GM12873 (cell line): ENCODE measurements around the gene PRKAR1A.

Experiments
- TF ChIP-seq, protein P1 (sequence below): IDR thresholded peaks from 2 replicates; pipeline ENCODE4 v1.5.1; 2012; ENCODE audit warnings: low read depth, mild to moderate bottlenecking, moderate library complexity, low read length, control low read depth; ENCODE audit not compliant: insufficient read depth; ENCODE audit errors: missing control alignments

Gene PRKAR1A

DNA sequence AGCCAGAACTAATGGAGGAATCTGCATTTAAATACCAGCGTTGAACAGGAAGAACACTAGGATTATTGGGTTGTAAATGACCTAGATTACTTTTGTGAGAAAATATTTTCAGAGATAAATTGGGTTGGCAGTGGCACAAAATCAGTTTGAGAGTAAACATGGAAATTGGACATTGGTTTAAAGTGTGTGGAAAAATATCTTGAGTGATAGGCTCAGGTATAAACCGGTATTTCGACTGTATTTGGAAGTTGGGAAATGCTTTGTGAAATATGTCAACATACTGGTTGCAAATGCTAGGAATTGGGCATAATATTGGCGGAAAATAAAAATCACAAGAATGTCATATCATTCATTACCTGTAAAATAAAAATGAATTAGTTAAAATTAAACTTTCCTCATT is 15.1 kb downstream of the PRKAR1A start:
- TF ChIP-seq, protein P1, sequence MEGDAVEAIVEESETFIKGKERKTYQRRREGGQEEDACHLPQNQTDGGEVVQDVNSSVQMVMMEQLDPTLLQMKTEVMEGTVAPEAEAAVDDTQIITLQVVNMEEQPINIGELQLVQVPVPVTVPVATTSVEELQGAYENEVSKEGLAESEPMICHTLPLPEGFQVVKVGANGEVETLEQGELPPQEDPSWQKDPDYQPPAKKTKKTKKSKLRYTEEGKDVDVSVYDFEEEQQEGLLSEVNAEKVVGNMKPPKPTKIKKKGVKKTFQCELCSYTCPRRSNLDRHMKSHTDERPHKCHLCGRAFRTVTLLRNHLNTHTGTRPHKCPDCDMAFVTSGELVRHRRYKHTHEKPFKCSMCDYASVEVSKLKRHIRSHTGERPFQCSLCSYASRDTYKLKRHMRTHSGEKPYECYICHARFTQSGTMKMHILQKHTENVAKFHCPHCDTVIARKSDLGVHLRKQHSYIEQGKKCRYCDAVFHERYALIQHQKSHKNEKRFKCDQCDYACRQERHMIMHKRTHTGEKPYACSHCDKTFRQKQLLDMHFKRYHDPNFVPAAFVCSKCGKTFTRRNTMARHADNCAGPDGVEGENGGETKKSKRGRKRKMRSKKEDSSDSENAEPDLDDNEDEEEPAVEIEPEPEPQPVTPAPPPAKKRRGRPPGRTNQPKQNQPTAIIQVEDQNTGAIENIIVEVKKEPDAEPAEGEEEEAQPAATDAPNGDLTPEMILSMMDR = no peak

DNA sequence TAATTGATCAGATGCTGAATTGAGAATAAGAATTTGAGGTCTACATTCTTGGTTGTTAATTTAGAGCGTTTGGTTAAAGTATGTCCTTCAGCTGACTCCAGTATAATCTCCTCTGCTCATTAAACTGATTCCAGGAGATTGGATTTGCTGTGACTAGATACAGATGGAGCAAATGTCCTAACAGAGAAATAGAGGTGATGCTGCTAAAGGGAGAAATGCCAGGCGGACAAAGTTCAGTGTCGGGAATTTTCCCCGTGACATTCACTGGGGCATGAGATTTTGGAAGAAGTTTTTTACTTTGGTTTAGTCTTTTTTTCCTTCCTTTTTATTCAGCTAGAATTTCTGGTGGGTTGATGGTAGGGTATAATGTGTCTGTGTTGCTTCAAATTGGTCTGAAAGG is 19.0 kb downstream of the PRKAR1A start:
- TF ChIP-seq, protein P1 = no peak

DNA sequence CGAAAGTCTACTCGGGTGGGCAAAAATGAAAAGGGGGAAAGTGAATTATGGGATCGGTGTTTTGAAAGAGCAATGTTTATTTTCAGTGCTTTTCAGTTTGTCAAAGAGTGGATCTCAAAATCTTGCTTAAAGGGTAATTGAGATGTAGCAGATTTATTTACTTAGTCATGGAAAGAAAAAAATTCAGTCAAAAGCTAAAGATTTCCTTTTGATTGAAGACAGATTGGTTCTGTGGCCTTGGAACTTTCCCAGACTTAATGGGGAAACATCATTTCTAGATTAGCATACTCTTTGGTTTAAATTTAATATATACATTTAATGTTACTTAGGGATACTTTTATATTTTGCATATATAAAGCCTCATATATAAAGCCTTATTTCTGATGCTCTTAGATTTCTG is 20.6 kb downstream of the PRKAR1A start:
- TF ChIP-seq, protein P1 = no peak

DNA sequence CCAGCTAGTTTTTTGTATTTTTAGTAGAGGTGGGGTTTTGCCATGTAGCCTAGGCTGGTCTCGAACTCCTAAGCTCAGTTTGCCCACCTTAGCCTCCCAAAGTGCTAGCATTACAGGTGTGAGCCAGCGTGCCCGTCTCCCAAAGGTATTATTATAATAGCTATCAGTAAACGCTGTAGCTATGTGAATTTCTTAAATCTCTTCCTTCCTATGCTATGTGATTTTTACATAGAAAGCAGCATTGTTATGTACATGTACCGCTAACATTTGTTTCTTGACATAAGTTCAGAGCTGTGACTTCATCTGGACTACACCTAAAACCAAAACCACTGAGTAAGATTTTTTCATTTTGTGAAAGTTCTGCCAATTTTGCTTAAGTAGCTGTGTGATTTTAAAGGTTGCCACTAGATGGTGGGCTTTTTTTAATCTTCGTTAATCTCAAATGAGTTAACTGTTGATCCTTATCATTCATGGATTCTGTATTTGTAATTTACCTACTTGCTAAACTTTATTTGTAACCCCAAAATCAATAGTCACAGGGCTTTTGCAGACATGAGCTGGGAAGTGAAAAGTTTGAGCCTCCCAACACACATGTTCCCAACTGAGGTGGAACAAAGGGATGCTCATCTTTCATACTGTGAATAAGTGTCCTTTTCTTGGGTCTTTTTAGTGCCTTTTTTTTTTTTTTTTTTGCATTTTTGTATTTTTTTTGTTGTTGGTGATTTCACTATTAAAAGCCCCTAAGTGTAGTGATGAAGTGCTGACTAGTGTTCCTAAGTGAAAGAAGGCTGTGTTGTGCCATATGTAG is 21.9 kb downstream of the PRKAR1A start:
- TF ChIP-seq, protein P1 = peak; percentile 23

DNA sequence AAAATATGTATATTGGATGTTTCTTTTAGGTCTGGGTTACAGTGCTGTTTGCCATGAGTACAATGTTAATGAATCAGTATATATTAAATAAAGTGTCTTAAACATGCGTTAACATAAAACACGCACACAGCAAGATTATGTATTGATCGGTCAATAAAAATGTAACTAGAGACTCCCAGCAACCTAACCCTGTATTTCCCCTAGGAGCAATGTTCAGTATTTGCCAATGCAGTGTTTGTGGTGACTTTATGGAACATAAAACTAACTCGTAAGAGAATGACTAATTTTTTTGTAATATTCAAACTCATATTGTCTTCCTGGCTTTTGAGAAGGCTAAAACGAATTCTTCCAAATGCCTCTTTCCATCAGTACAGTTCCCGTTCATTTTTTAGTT is 22.5 kb downstream of the PRKAR1A start:
- TF ChIP-seq, protein P1 = no peak

DNA sequence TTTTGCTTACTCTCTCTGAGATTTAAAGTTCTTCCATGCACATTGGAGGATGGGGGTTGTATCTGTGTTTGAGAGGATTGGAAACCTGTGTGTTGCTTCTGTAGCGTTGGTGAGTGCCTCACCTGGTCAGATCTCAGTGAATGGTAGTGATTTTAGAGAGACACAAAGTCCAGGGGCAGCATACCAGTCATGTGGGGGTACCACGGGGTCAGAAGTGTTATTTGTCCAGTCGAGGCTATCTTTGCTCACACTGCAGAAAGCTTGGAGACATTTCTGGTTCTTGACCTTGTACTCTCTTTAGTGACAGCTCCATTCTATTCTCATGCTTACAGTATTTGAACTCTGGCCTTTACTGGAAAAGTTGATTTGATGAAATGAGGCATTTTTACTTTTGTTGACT is 23.7 kb downstream of the PRKAR1A start:
- TF ChIP-seq, protein P1 = no peak

DNA sequence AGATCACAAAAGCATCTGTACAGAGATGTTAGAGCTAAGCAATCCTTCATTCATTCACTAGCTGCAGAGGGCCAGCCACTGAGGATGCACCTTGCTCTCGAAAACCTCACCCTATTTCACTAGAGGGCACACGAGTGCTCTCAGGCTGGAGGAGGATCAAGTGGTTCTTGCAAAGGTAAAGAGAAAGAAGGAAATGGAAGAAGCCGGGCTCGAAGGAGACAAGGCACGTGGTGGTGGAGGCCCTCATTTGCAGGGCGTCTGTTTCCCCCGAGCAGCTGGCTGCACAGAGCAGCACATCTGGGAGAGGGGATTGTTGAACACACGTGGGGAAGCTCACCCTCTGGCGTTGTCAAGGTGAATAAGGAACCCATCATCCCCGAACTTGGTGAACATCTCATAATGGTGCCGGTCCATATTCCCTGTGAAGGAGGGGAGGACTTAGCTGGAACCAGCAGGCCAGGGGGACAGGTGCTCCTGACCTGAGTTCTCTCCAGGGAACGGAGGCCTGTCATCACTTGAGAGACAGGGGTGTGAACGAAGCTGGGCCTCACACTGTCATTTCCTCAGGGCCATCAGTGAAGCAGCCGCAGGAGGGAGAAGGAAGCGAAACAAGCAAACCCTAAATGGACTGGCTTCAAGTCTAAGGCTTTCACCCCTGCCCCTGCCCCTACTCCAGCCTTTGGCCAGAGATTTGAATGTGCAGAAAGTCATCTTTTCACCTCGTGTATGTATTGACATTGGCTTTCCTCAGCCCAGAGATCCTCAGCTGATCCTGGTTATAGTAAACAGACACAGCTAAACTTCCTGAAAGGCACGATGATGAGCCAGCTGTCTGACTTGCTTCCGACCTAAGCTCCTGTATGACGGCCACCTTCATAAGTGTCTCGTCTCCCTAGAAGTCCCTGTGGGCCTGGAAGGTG is 27.6 kb downstream of the PRKAR1A start:
- TF ChIP-seq, protein P1 = peak; percentile 34
